VCaP (cell line): ENCODE data around the gene ROBO1.
A peak's percentile ranks its signal among the peaks of the same experiment; 100 is the strongest.

Experiments
- H3K27ac ChIP-seq: fragments of 450-650 bp; 2 replicates; pipeline ENCODE4 v1.5.1; 2017
- CTCF ChIP-seq: fragments of 450-650 bp; conservative IDR thresholded peaks from 2 replicates; pipeline ENCODE4 v1.5.1; 2017; ENCODE audit warnings: mild to moderate bottlenecking, moderate library complexity

The ROBO1 gene

GRCh38 chr3:79286882-79287281 lies 480.9 kb downstream of the ROBO1 start:
- no peak for TF ChIP-seq CTCF
- H3K27ac ChIP-seq, result no peak overlapping the region

- no peak for TF ChIP-seq CTCF
Measured at GRCh38 chr3:79285871-79286270, 481.9 kb downstream of the ROBO1 start.

GRCh38 chr3:79285380-79285779 lies 482.4 kb downstream of the ROBO1 start:
- no peak for TF ChIP-seq CTCF
- H3K27ac ChIP-seq, result no peak overlapping the region

More at GRCh38 chr3:79285871-79286270, 481.9 kb downstream of the ROBO1 start:
- H3K27ac ChIP-seq, result no peak overlapping the region

GRCh38 chr3:79284781-79285180 lies 483.0 kb downstream of the ROBO1 start:
- TF ChIP-seq CTCF, result no peak
- no peak overlapping the region for H3K27ac ChIP-seq

- H3K27ac ChIP-seq, result no peak overlapping the region
- no peak for TF ChIP-seq CTCF
Measured at GRCh38 chr3:79278681-79279080, 489.1 kb downstream of the ROBO1 start.

- H3K27ac ChIP-seq, result no peak overlapping the region
- TF ChIP-seq CTCF, result no peak
Measured at GRCh38 chr3:79268422-79268821, 499.4 kb downstream of the ROBO1 start.

- TF ChIP-seq CTCF, result peak; percentile 25; the same call in 1 of the 2 replicates
Measured at GRCh38 chr3:79264892-79265291, 502.9 kb downstream of the ROBO1 start.

GRCh38 chr3:79263423-79263822 lies 504.4 kb downstream of the ROBO1 start:
- no peak overlapping the region for H3K27ac ChIP-seq
- TF ChIP-seq CTCF, result no peak

More at GRCh38 chr3:79264892-79265291, 502.9 kb downstream of the ROBO1 start:
- no peak overlapping the region for H3K27ac ChIP-seq
